MCF 10A (cell line): ENCODE measurements around the gene SLAMF9. TPM values are rescaled to one million over a fixed set of nuclear protein-coding genes. Genes with fewer than 3 reads are reported as not detected.

Source experiments
- BruUV-seq: library from RNA; stranded (reverse); fragments of 400-500 nt; replicated peaks from 2 replicates; lab custom pipeline; 2021; lab: Mats Ljungman, UMichigan
- CTCF ChIA-PET: fragments of 300-600 bp; sonication (Branson Sonifier 250); formaldehyde crosslinking; extraction: SDS; loops from one replicate; lab custom pipeline; 2021; ENCODE audit warnings: antibody characterized with exemption, inconsistent platforms; lab: Yijun Ruan, JAX
- POLR2A ChIA-PET: fragments of 300-600, 350-650 bp; sonication (Branson Sonifier 250); formaldehyde crosslinking; extraction: SDS; loops from one replicate; lab custom pipeline; 2020; ENCODE audit warnings: antibody characterized with exemption, inconsistent platforms; lab: Yijun Ruan, JAX
- DNase-seq: peaks from one replicate; pipeline ENCODE4 v3.0.0-alpha.2; 2018; ENCODE audit not compliant: unreplicated experiment
- H3K27ac Mint-ChIP-seq: one replicate; pipeline ENCODE4 v1.8.0; 2022; ENCODE audit warnings: mild to moderate bottlenecking, low read depth, mixed read lengths; ENCODE audit not compliant: unreplicated experiment
- H3K27me3 Mint-ChIP-seq: one replicate; pipeline ENCODE4 v1.8.0; 2022; ENCODE audit warnings: mixed read lengths; ENCODE audit not compliant: insufficient read depth, unreplicated experiment
- H3K36me3 Mint-ChIP-seq: one replicate; pipeline ENCODE4 v1.8.0; 2022; ENCODE audit warnings: mild to moderate bottlenecking, moderate library complexity, mixed read lengths; ENCODE audit not compliant: insufficient read depth, unreplicated experiment
- H3K4me1 Mint-ChIP-seq: one replicate; pipeline ENCODE4 v1.8.0; 2022; ENCODE audit warnings: mixed read lengths; ENCODE audit not compliant: insufficient read depth, unreplicated experiment
- H3K4me3 Mint-ChIP-seq: one replicate; pipeline ENCODE4 v1.8.0; 2022; ENCODE audit warnings: mild to moderate bottlenecking, moderate library complexity, mixed read lengths; ENCODE audit not compliant: unreplicated experiment
- H3K9me3 Mint-ChIP-seq: one replicate; pipeline ENCODE4 v1.8.0; 2022; ENCODE audit warnings: mixed read lengths; ENCODE audit not compliant: unreplicated experiment
- CTCF ChIP-seq: fragments of 200-600 bp; IDR thresholded peaks from one replicate; pipeline ENCODE4 v1.8.0; 2022; ENCODE audit warnings: antibody characterized with exemption, mild to moderate bottlenecking; ENCODE audit not compliant: unreplicated experiment
- intact Hi-C: fragments of 100-400 bp; cut with micrococcal nuclease; formaldehyde crosslinking; loops from 2 replicates; pipeline ENCODE4 v1.14.1; 2022
- total RNA-seq: library from RNA; stranded (reverse); gene quantifications from 2 replicates; pipeline ENCODE4 v1.2.3, GENCODE V29; 2022

Gene SLAMF9
- total RNA-seq, 1 experiment from 2014 or later: not detected

- POLR2A ChIA-PET: interaction anchor here (0.6 to 1.0 kb wide), 2 partner anchors 31 to 149 kb away, joined by 3 read pairs; partner anchors contain the start of gene DUSP23
- TF ChIP-seq CTCF: no peak
- Mint-ChIP-seq H3K27me3 (no peaks in the 10 kb centered on the region), H3K4me1 (peaks cover 15% of the 10 kb centered on the region), H3K9me3 (no peaks in the 10 kb centered on the region), H3K27ac (no peak overlapping the region), H3K4me3 (no peak overlapping the region), H3K36me3 (peaks cover 6% of the 10 kb centered on the region)
- CTCF ChIA-PET: interaction anchor here (0.5 to 52.4 kb wide), 11 partner anchors 9 to 732 kb away, joined by 3 to 1675 read pairs (median 4); partner anchors contain the start of gene PIGM
- intact Hi-C loops: loop anchor here (10.0 kb wide), 2 partner anchors 145 to 445 kb away; partner anchors contain the start of gene KCNJ10
- BruUV-seq: no TSS peak
- no peak for DNase-seq
Observed at GRCh38 chr1:159929155-159930051, 24.6 kb downstream of the SLAMF9 start.

- DNase-seq: no peak
- intact Hi-C loops: no loop called here
- Mint-ChIP-seq H3K9me3 (no peaks in the 10 kb centered on the region), H3K4me3 (no peak overlapping the region), H3K4me1 (peaks cover 21% of the 10 kb centered on the region), H3K27me3 (no peaks in the 10 kb centered on the region), H3K36me3 (peaks cover 8% of the 10 kb centered on the region), H3K27ac (no peak overlapping the region)
- CTCF ChIA-PET: interaction anchor here (0.5 to 52.4 kb wide), 5 partner anchors 8 to 150 kb away, joined by 3 to 1675 read pairs (median 3); no protein-coding TSS in a partner anchor
- no peak for TF ChIP-seq CTCF
- BruUV-seq: no TSS peak
- POLR2A ChIA-PET: interaction anchor here (0.6 kb wide), 1 partner anchor 32 kb away, joined by 3 read pairs; no protein-coding TSS in a partner anchor
Observed at GRCh38 chr1:159928491-159929050, 25.5 kb downstream of the SLAMF9 start.

GRCh38 chr1:159927849-159928431 is 26.1 kb downstream of the SLAMF9 start:
- H3K9me3 Mint-ChIP-seq: no peaks in the 10 kb centered on the region
- intact Hi-C loops: no loop called here
- H3K4me1 Mint-ChIP-seq: peaks cover 23% of the 10 kb centered on the region
- TF ChIP-seq CTCF: no peak
- no peaks in the 10 kb centered on the region for H3K27me3 Mint-ChIP-seq
- peaks cover 13% of the 10 kb centered on the region for H3K36me3 Mint-ChIP-seq
- DNase-seq: no peak
- H3K4me3 Mint-ChIP-seq: no peak overlapping the region
- ChIA-PET POLR2A (no interaction called here), CTCF (interaction anchor here (0.6 to 52.4 kb wide), 5 partner anchors 10 to 150 kb away, joined by 3 to 1675 read pairs (median 10); no protein-coding TSS in a partner anchor)
- BruUV-seq: no TSS peak
- H3K27ac Mint-ChIP-seq: no peak overlapping the region
